ENCODE results near the gene C4orf17.

The C4orf17 gene

DNA sequence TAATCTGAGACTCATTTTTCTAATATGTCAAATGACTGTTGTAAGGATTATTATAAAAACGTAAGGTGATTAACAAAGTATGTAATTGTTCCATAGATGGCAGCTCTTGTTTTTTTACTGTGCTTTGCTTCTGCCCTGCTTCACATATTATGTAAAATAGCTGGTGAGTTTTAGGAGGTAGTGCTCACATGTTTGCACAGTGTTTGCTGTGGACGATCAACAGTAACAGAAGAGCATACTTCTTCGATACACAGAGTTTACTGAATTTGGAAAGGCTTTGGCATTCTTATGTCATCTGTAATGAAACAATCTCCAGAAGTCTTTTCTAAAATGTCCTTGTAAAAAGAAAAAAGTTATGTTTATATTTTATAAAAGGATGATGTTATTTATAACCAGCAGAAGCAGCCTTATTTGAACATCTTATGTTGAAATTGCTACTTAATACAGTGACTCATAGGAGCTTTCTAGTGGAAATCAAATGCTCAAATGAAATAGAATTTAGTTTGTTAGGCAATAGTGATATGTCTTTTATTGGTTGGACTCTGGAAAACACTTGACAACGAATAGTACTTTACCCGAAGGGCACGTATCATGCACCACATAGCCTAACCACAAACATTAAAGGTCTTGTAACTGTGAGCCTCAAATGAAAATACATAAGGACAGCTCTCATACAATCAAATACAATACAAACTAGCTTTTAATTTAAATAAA, 61.9 kb downstream of the C4orf17 start:
- Histone ChIP-seq H3K36me3 (ENCODE audit: control insufficient read depth, insufficient read depth, low read length) (no peaks in the 10 kb centered on the region), H3K27ac (ENCODE audit: insufficient read depth, low read length, poor library complexity, severe bottlenecking) (no peak overlapping the region), H3K27me3 (replicated peaks; ENCODE audit: control insufficient read depth, insufficient read depth, low read length, poor library complexity, severe bottlenecking) (peaks cover 9% of the 10 kb centered on the region), H3K9me3 (ENCODE audit: control insufficient read depth, low read length) (no peaks in the 10 kb centered on the region), H3K4me3 (ENCODE audit: insufficient read depth, low read depth, low read length, poor library complexity, severe bottlenecking) (no peak overlapping the region), H3K4me1 (ENCODE audit: control insufficient read depth, insufficient read depth, low read length, poor library complexity, severe bottlenecking) (no peaks in the 10 kb centered on the region)
- DNase-seq: no peak

DNA sequence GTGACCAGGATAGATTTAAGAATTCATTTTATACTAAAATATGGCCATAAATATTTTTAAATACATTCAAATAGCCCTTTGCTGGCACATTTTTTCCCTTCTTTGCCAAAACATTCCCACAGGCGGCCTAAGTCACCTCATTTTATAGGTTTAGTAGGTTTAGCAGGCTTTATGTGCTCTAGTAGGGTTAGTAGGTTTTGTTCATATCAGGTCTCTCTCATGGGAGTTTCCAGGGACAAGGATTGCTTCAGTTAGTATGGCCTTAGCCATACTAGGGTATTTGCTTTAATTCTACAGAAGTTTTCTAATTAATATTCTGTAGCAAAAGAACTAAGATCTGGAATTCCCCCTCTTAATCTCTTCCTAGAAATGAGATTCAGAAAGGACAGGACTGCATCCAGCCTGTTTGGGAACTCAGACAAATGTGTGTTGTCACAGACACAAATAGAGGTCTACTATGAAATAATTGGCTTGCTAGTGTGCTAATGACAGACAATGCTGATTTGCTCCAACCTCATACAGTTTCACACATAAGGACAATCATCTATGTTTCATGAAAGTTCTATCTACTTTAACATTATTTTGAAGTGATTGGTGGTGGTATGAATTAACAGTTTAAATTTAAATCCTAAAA, 63.0 kb downstream of the C4orf17 start:
- no peaks in the 10 kb centered on the region for H3K9me3 ChIP-seq (ENCODE audit: control insufficient read depth, low read length)
- no peak overlapping the region for H3K4me3 ChIP-seq (ENCODE audit: insufficient read depth, low read depth, low read length, poor library complexity, severe bottlenecking)
- DNase-seq: no peak
- H3K27me3 ChIP-seq (replicated peaks; ENCODE audit: control insufficient read depth, insufficient read depth, low read length, poor library complexity, severe bottlenecking): peaks cover 9% of the 10 kb centered on the region
- no peaks in the 10 kb centered on the region for H3K36me3 ChIP-seq (ENCODE audit: control insufficient read depth, insufficient read depth, low read length)
- no peaks in the 10 kb centered on the region for H3K4me1 ChIP-seq (ENCODE audit: control insufficient read depth, insufficient read depth, low read length, poor library complexity, severe bottlenecking)
- no peak overlapping the region for H3K27ac ChIP-seq (ENCODE audit: insufficient read depth, low read length, poor library complexity, severe bottlenecking)

- Histone ChIP-seq H3K27ac (ENCODE audit: insufficient read depth, low read length, poor library complexity, severe bottlenecking) (no peak within 1 kb of the TSS), H3K36me3 (ENCODE audit: control insufficient read depth, insufficient read depth, low read length) (no peaks in the 10 kb centered on the region), H3K4me3 (ENCODE audit: insufficient read depth, low read depth, low read length, poor library complexity, severe bottlenecking) (no peak within 1 kb of the TSS), H3K27me3 (replicated peaks; ENCODE audit: control insufficient read depth, insufficient read depth, low read length, poor library complexity, severe bottlenecking) (peaks cover 9% of the 10 kb centered on the region), H3K9me3 (ENCODE audit: control insufficient read depth, low read length) (no peaks in the 10 kb centered on the region), H3K4me1 (ENCODE audit: control insufficient read depth, insufficient read depth, low read length, poor library complexity, severe bottlenecking) (no peaks in the 10 kb centered on the region)
- no peak for DNase-seq
Observed at GRCh38 chr4:99574530-99575324, 63.9 kb downstream of the C4orf17 start, which contains the start of gene MTTP. Gene MTTP, plus strand, starts transcription at chr4:99574824. Its CDS starts 86 bp downstream, at chr4:99574910.

DNA sequence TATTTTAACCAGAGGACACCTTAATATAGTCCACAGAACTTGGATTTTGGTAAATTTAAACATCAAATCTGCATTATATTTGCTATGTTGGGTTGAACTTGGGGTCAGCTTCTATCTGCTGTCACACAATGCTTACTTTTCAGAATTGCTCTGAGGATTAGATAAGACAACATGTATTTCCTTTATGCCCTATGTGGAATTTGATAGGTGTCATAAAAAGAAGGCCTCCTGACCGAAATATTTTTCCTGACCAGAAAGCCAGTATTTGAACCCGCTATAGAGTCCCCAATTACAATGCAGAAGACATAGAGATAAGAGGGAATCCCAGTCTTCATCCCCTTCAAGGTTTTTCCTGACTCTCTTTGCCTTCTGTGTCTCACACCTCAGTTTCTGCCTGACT, 67.9 kb downstream of the C4orf17 start:
- Histone ChIP-seq H3K9me3 (ENCODE audit: control insufficient read depth, low read length) (no peaks in the 10 kb centered on the region), H3K27ac (ENCODE audit: insufficient read depth, low read length, poor library complexity, severe bottlenecking) (no peak overlapping the region), H3K4me1 (ENCODE audit: control insufficient read depth, insufficient read depth, low read length, poor library complexity, severe bottlenecking) (no peaks in the 10 kb centered on the region), H3K4me3 (ENCODE audit: insufficient read depth, low read depth, low read length, poor library complexity, severe bottlenecking) (no peak overlapping the region), H3K36me3 (ENCODE audit: control insufficient read depth, insufficient read depth, low read length) (no peaks in the 10 kb centered on the region), H3K27me3 (replicated peaks; ENCODE audit: control insufficient read depth, insufficient read depth, low read length, poor library complexity, severe bottlenecking) (peaks cover 7% of the 10 kb centered on the region)
- no peak for DNase-seq

- Histone ChIP-seq H3K9me3 (ENCODE audit: control insufficient read depth, low read length) (no peaks in the 10 kb centered on the region), H3K27me3 (replicated peaks; ENCODE audit: control insufficient read depth, insufficient read depth, low read length, poor library complexity, severe bottlenecking) (no peaks in the 10 kb centered on the region), H3K4me1 (ENCODE audit: control insufficient read depth, insufficient read depth, low read length, poor library complexity, severe bottlenecking) (no peaks in the 10 kb centered on the region), H3K4me3 (ENCODE audit: insufficient read depth, low read depth, low read length, poor library complexity, severe bottlenecking) (no peak overlapping the region), H3K27ac (ENCODE audit: insufficient read depth, low read length, poor library complexity, severe bottlenecking) (no peak overlapping the region), H3K36me3 (ENCODE audit: control insufficient read depth, insufficient read depth, low read length) (no peaks in the 10 kb centered on the region)
- DNase-seq: no peak
Observed at GRCh38 chr4:99585516-99585915, 74.7 kb downstream of the C4orf17 start.

DNA sequence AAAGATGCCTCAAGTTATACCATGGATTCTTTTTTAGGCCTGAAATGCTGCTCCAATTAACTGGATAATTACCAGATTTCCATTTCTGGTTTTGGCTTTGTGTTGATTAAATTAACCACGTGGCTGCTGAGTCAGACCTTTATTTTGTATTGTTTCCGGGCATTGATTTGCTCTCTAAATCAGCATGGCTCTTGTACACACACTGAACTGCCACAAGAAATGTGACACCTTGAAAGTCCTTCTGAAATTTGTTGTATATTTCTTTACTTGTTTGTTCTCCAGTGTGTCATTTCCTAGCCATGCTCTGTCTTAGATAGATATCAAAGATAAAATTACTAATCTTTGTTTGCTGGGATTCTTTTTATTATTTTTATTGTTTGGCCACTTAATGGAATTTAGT, 75.5 kb downstream of the C4orf17 start:
- no peaks in the 10 kb centered on the region for H3K9me3 ChIP-seq (ENCODE audit: control insufficient read depth, low read length)
- H3K27me3 ChIP-seq (replicated peaks; ENCODE audit: control insufficient read depth, insufficient read depth, low read length, poor library complexity, severe bottlenecking): no peaks in the 10 kb centered on the region
- H3K4me3 ChIP-seq (ENCODE audit: insufficient read depth, low read depth, low read length, poor library complexity, severe bottlenecking): no peak overlapping the region
- H3K4me1 ChIP-seq (ENCODE audit: control insufficient read depth, insufficient read depth, low read length, poor library complexity, severe bottlenecking): no peaks in the 10 kb centered on the region
- no peak overlapping the region for H3K27ac ChIP-seq (ENCODE audit: insufficient read depth, low read length, poor library complexity, severe bottlenecking)
- no peak for DNase-seq
- H3K36me3 ChIP-seq (ENCODE audit: control insufficient read depth, insufficient read depth, low read length): no peaks in the 10 kb centered on the region

GRCh38 chr4:99586797-99587196, 76.0 kb downstream of the C4orf17 start:
- no peaks in the 10 kb centered on the region for H3K36me3 ChIP-seq (ENCODE audit: control insufficient read depth, insufficient read depth, low read length)
- no peak overlapping the region for H3K4me3 ChIP-seq (ENCODE audit: insufficient read depth, low read depth, low read length, poor library complexity, severe bottlenecking)
- no peaks in the 10 kb centered on the region for H3K4me1 ChIP-seq (ENCODE audit: control insufficient read depth, insufficient read depth, low read length, poor library complexity, severe bottlenecking)
- H3K27me3 ChIP-seq (replicated peaks; ENCODE audit: control insufficient read depth, insufficient read depth, low read length, poor library complexity, severe bottlenecking): no peaks in the 10 kb centered on the region
- no peak overlapping the region for H3K27ac ChIP-seq (ENCODE audit: insufficient read depth, low read length, poor library complexity, severe bottlenecking)
- no peak for DNase-seq
- no peaks in the 10 kb centered on the region for H3K9me3 ChIP-seq (ENCODE audit: control insufficient read depth, low read length)

- H3K27ac ChIP-seq (ENCODE audit: insufficient read depth, low read length, poor library complexity, severe bottlenecking): no peak overlapping the region
Observed at GRCh38 chr4:99587309-99587708, 76.5 kb downstream of the C4orf17 start.

GRCh38 chr4:99587803-99588202, 77.0 kb downstream of the C4orf17 start:
- DNase-seq: no peak
- no peaks in the 10 kb centered on the region for H3K9me3 ChIP-seq (ENCODE audit: control insufficient read depth, low read length)
- H3K4me1 ChIP-seq (ENCODE audit: control insufficient read depth, insufficient read depth, low read length, poor library complexity, severe bottlenecking): no peaks in the 10 kb centered on the region
- no peak overlapping the region for H3K4me3 ChIP-seq (ENCODE audit: insufficient read depth, low read depth, low read length, poor library complexity, severe bottlenecking)
- no peaks in the 10 kb centered on the region for H3K27me3 ChIP-seq (replicated peaks; ENCODE audit: control insufficient read depth, insufficient read depth, low read length, poor library complexity, severe bottlenecking)
- H3K27ac ChIP-seq (ENCODE audit: insufficient read depth, low read length, poor library complexity, severe bottlenecking): no peak overlapping the region
- H3K36me3 ChIP-seq (ENCODE audit: control insufficient read depth, insufficient read depth, low read length): no peaks in the 10 kb centered on the region

More at GRCh38 chr4:99587309-99587708, 76.5 kb downstream of the C4orf17 start:
- DNase-seq: no peak
- H3K36me3 ChIP-seq (ENCODE audit: control insufficient read depth, insufficient read depth, low read length): no peaks in the 10 kb centered on the region
- no peaks in the 10 kb centered on the region for H3K27me3 ChIP-seq (replicated peaks; ENCODE audit: control insufficient read depth, insufficient read depth, low read length, poor library complexity, severe bottlenecking)
- no peak overlapping the region for H3K4me3 ChIP-seq (ENCODE audit: insufficient read depth, low read depth, low read length, poor library complexity, severe bottlenecking)
- H3K4me1 ChIP-seq (ENCODE audit: control insufficient read depth, insufficient read depth, low read length, poor library complexity, severe bottlenecking): no peaks in the 10 kb centered on the region
- H3K9me3 ChIP-seq (ENCODE audit: control insufficient read depth, low read length): no peaks in the 10 kb centered on the region

DNA sequence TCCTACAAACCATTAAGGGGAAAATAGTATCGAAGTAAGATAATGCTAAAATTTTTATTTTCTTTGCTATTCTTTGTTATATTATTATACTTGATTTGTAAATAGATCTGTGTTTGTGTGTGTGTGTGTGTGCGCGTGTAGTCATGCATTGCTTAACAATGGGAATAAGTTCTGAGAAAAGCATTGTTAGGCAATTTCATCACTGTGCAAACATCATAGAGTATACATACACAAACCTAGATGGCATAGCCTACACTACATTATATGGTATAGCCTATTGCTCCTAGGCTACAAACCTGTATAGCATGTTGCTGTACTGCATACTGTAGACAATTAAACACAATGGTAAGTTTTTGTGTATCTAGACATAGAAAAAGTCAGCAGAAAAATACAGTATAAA, 80.9 kb downstream of the C4orf17 start:
- Histone ChIP-seq H3K4me3 (ENCODE audit: insufficient read depth, low read depth, low read length, poor library complexity, severe bottlenecking) (no peak overlapping the region), H3K4me1 (ENCODE audit: control insufficient read depth, insufficient read depth, low read length, poor library complexity, severe bottlenecking) (no peaks in the 10 kb centered on the region), H3K36me3 (ENCODE audit: control insufficient read depth, insufficient read depth, low read length) (no peaks in the 10 kb centered on the region), H3K27ac (ENCODE audit: insufficient read depth, low read length, poor library complexity, severe bottlenecking) (no peak overlapping the region), H3K27me3 (replicated peaks; ENCODE audit: control insufficient read depth, insufficient read depth, low read length, poor library complexity, severe bottlenecking) (no peaks in the 10 kb centered on the region), H3K9me3 (ENCODE audit: control insufficient read depth, low read length) (no peaks in the 10 kb centered on the region)
- no peak for DNase-seq

Data from effector memory CD4-positive, alpha-beta T cell (primary cell).